ENCODE results near the gene ADIG. TPM values are rescaled to one million over a fixed set of nuclear protein-coding genes. Genes with fewer than 3 reads are reported as not detected.

Gene ADIG
- total RNA-seq, 1 donor from 2014 or later = not detected

DNA sequence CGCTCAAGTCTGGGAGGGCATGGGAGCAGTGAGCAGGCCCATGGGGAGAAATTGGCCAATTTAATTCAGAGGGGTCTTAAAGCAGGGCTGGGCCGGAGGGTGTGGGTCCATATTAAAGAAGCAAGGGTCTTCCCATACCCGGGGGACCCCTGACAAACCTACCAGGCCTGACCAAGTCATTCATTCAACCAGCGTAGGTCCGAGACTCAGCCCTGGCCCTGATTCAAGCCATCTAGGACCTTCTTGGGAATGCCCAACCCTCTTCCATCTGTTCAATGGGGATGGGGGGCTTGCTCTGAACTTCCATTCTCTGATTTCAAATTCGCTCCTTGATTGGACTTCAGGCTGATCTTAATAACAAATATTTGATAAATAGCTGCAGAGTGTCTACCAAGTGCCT lies 7.3 kb downstream of the ADIG start:
- Mint-ChIP-seq H3K9me3 (ENCODE audit: unreplicated experiment) (peaks cover 2% of the 10 kb centered on the region), H3K4me3 (ENCODE audit: unreplicated experiment) (no peak overlapping the region), H3K4me1 (ENCODE audit: low read depth, unreplicated experiment) (peaks cover 2% of the 10 kb centered on the region), H3K27ac (ENCODE audit: unreplicated experiment) (no peak overlapping the region), H3K27me3 (ENCODE audit: unreplicated experiment) (peaks cover 3% of the 10 kb centered on the region), H3K36me3 (ENCODE audit: unreplicated experiment) (no peaks in the 10 kb centered on the region)
- DNase-seq = no peak
- TF ChIP-seq, protein P1, sequence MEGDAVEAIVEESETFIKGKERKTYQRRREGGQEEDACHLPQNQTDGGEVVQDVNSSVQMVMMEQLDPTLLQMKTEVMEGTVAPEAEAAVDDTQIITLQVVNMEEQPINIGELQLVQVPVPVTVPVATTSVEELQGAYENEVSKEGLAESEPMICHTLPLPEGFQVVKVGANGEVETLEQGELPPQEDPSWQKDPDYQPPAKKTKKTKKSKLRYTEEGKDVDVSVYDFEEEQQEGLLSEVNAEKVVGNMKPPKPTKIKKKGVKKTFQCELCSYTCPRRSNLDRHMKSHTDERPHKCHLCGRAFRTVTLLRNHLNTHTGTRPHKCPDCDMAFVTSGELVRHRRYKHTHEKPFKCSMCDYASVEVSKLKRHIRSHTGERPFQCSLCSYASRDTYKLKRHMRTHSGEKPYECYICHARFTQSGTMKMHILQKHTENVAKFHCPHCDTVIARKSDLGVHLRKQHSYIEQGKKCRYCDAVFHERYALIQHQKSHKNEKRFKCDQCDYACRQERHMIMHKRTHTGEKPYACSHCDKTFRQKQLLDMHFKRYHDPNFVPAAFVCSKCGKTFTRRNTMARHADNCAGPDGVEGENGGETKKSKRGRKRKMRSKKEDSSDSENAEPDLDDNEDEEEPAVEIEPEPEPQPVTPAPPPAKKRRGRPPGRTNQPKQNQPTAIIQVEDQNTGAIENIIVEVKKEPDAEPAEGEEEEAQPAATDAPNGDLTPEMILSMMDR (IDR thresholded peaks at IDR 0.05; ENCODE audit: partially characterized antibody, unreplicated experiment) = no peak

DNA sequence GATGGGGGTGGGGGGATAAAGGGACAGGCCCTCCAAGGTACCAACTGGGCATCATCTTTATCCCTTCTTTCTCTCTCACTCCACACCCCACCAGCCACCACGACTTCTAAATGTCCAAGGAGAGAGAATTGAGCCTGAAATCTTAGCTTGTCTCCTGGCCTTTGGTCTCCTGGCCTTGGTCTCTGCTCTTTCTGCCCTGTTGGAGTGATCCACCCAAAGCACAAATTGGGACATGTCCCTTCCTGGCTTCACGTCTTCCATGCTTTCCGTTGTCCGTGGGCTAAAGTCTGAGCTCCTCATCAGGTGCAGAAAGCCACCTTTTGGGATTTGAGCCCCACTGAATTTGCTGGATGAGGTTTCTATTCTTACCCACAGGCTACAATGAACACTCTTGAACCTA lies 8.4 kb downstream of the ADIG start:
- Mint-ChIP-seq H3K9me3 (ENCODE audit: unreplicated experiment) (peaks cover 2% of the 10 kb centered on the region), H3K4me3 (ENCODE audit: unreplicated experiment) (no peak overlapping the region), H3K27me3 (ENCODE audit: unreplicated experiment) (peaks cover 3% of the 10 kb centered on the region), H3K4me1 (ENCODE audit: low read depth, unreplicated experiment) (peaks cover 2% of the 10 kb centered on the region), H3K27ac (ENCODE audit: unreplicated experiment) (no peak overlapping the region), H3K36me3 (ENCODE audit: unreplicated experiment) (no peaks in the 10 kb centered on the region)
- TF ChIP-seq, protein P1 (IDR thresholded peaks at IDR 0.05; ENCODE audit: partially characterized antibody, unreplicated experiment) = no peak
- DNase-seq = no peak

DNA sequence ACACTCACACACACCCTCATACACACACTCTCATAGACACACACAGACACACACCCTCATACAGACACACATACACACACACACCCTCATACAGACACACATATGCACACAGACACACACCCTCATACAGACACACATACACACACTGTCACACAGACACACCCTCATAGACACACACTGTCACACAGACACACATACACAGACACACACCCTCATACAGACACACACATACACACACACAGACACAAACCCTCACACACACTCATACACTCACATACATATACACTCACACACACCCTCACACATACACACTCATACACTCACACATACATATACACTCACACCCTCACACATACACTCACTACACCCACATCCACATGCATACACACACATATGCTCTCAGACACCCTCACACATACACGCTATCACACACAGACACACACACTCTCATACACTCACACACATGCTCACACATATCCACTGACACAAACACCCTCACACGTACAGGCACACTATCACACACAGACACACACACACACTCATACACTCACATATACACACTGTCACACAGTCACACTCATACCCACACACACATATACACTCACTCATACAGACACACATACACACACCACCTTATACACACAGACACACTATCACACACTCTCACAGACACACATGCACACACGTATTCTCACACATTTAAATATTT lies 9.1 kb downstream of the ADIG start:
- H3K27me3 Mint-ChIP-seq (ENCODE audit: unreplicated experiment) = peaks cover 3% of the 10 kb centered on the region
- DNase-seq = no peak

DNA sequence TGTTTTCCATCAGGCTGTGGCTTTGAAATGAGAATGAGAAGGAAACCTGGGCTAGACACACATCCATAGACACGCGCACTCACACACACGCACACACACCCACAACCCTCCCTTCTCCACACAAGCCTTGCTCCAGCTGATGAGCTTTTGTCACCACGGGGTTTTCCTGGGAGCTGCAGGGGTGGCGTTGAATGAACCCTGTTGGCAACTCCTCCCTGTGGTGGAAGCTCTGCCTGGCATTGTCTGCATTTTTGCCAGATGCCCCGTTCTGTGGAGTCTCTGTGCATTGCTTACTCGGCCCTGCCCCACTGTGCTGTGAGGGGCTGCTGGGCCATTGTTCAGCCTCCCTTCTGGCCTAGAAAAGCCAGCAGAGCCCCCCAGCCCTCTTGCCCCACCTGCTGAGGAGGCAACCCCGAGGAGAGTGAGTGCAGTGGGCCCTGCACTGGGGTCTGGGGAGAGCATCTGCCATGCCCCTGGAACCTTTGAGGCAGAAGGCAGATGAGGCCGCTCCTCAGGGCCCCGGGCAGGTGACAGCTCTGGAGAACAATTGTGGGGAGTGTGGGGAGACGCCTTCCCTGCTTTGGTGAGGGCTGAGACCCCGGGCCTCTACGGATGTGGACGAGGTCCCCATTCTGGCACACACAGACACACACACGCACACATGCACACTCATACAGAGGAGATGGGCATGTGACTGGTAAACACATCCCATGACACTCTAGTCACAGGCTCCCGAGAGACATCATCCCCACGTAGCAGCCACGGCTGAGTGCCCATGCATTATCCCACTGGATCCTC lies 9.9 kb downstream of the ADIG start:
- Mint-ChIP-seq H3K9me3 (ENCODE audit: unreplicated experiment) (no peaks in the 10 kb centered on the region), H3K27me3 (ENCODE audit: unreplicated experiment) (peaks cover 3% of the 10 kb centered on the region), H3K27ac (ENCODE audit: unreplicated experiment) (no peak overlapping the region), H3K4me1 (ENCODE audit: low read depth, unreplicated experiment) (peaks cover 2% of the 10 kb centered on the region), H3K4me3 (ENCODE audit: unreplicated experiment) (no peak overlapping the region), H3K36me3 (ENCODE audit: unreplicated experiment) (no peaks in the 10 kb centered on the region)
- peak; percentile 32 for DNase-seq
- TF ChIP-seq, protein P1 (IDR thresholded peaks at IDR 0.05; ENCODE audit: partially characterized antibody, unreplicated experiment) = no peak

More for the DNA sequence above, 9.1 kb downstream of the ADIG start:
- Mint-ChIP-seq H3K4me3 (ENCODE audit: unreplicated experiment) (no peak overlapping the region), H3K9me3 (ENCODE audit: unreplicated experiment) (peaks cover under 1% of the 10 kb centered on the region), H3K4me1 (ENCODE audit: low read depth, unreplicated experiment) (peaks cover 2% of the 10 kb centered on the region), H3K27ac (ENCODE audit: unreplicated experiment) (no peak overlapping the region), H3K36me3 (ENCODE audit: unreplicated experiment) (no peaks in the 10 kb centered on the region)
- TF ChIP-seq, protein P1 (IDR thresholded peaks at IDR 0.05; ENCODE audit: partially characterized antibody, unreplicated experiment) = no peak
